Lung (tissue), 12 donors: ENCODE measurements around the gene POU6F2. TPM values are rescaled to one million over a fixed set of nuclear protein-coding genes. Genes with fewer than 3 reads are reported as not detected.

Experiments used
- ATAC-seq: fragments of 200-7000 bp; cut with Tn5 transposase; one replicate; pipeline ENCODE4 v1.9.1; 2020; ENCODE audit warnings: moderate number of reproducible peaks; ENCODE audit not compliant: insufficient read depth, low FRiP score
- DNase-seq, 3 donors: peaks; one replicate each; pipeline ENCODE4 v3.0.0-alpha.2; 2013 to 2017
- H3K27ac ChIP-seq, 2 donors: one replicate each; pipeline ENCODE4 v1.5.1; 2013; ENCODE audit warnings: mild to moderate bottlenecking in 2 of 2, moderate library complexity in 2 of 2, control low read depth in 1 of 2, inconsistent platforms in 1 of 2, low read depth in 1 of 2, low read length in 1 of 2
- H3K27me3 ChIP-seq, 3 donors: one replicate each; pipeline ENCODE4 v1.5.1; 2013; ENCODE audit warnings: low read length in 2 of 3; ENCODE audit not compliant: control insufficient read depth in 3 of 3, insufficient read depth in 3 of 3
- H3K36me3 ChIP-seq, 4 donors: one replicate each; pipeline ENCODE4 v1.5.1; 2013; ENCODE audit warnings: low read length in 4 of 4, mild to moderate bottlenecking in 1 of 4, moderate library complexity in 1 of 4; ENCODE audit not compliant: control insufficient read depth in 4 of 4, insufficient read depth in 4 of 4
- H3K4me1 ChIP-seq, 5 donors: one replicate each; pipeline ENCODE4 v1.5.1; 2013; ENCODE audit warnings: low read length in 5 of 5, mild to moderate bottlenecking in 2 of 5, moderate library complexity in 1 of 5; ENCODE audit not compliant: control insufficient read depth in 5 of 5, insufficient read depth in 5 of 5
- H3K4me3 ChIP-seq: one replicate; pipeline ENCODE4 v1.5.1; 2013; ENCODE audit warnings: mild to moderate bottlenecking, control low read depth, moderate library complexity
- H3K9ac ChIP-seq, 2 donors: one replicate each; pipeline ENCODE4 v1.5.1; 2013; ENCODE audit warnings: low read length in 2 of 2, control low read depth in 1 of 2; ENCODE audit not compliant: insufficient read depth in 1 of 2
- H3K9me3 ChIP-seq, 4 donors: one replicate each; pipeline ENCODE4 v1.5.1; 2013; ENCODE audit warnings: low read length in 3 of 4, mild to moderate bottlenecking in 1 of 4, moderate library complexity in 1 of 4; ENCODE audit not compliant: control insufficient read depth in 4 of 4, insufficient read depth in 3 of 4
- CTCF ChIP-seq: IDR thresholded peaks from 2 replicates; pipeline ENCODE4 v1.5.1; 2012; ENCODE audit warnings: mild to moderate bottlenecking; ENCODE audit errors: control extremely low read depth, extremely low read depth
- WGBS, 2 donors: extraction: QIAGEN DNeasy Blood & Tissue Kit; methylation state at CpG; one replicate each; pipeline ENCODE4 v1.1.7; 2013; 5-methylcytosine and 5-hydroxymethylcytosine counted together
- polyA plus RNA-seq, 2 donors: library from polyadenylated mRNA; stranded (reverse); fragments of 200-250 nt; gene quantifications; one replicate each; pipeline ENCODE4 v1.2.1, GENCODE V29; 2013
- total RNA-seq, 2 donors: library from RNA; depleted of rRNA in 1 of 2; stranded (reverse); fragments of >200 nt in 1 of 2; gene quantifications; one replicate each; pipeline ENCODE4 v1.2.1, GENCODE V29; 2014 to 2021
- donor health status: control.
- donor health status: control.
- donor health status: Bipolar disorder and iron deficiency.
- donor health status: healthy.
- donor health status: DM: yes; HTN: yes; CAD: no.

The POU6F2 gene
- total and polyA plus RNA-seq, 4 donors = 0.08 to 0.18 TPM; not detected in 2

- Histone ChIP-seq H3K36me3 (no peaks in the 10 kb centered on the region), H3K27ac (no peak overlapping the region), H3K9ac (no peak overlapping the region), H3K27me3 (no peaks in the 10 kb centered on the region), H3K4me1 (no peaks in the 10 kb centered on the region), H3K9me3 (no peaks in the 10 kb centered on the region), H3K4me3 (no peak overlapping the region)
- DNase-seq (no peak), ATAC-seq (no peak)
- WGBS, 2 donors = 84 to 93% methylated on average over 5 of the region's 5 CpGs
- TF ChIP-seq CTCF = no peak
Measured at GRCh38 chr7:39153113-39153512, 175.4 kb downstream of the POU6F2 start.

GRCh38 chr7:39153647-39154046 lies 175.9 kb downstream of the POU6F2 start:
- H3K27ac ChIP-seq = no peak overlapping the region
- ATAC-seq (no peak), DNase-seq (no peak)
- H3K36me3 ChIP-seq = no peaks in the 10 kb centered on the region
- no peak for TF ChIP-seq CTCF
- no peak overlapping the region for H3K4me3 ChIP-seq
- H3K27me3 ChIP-seq = no peaks in the 10 kb centered on the region
- H3K9me3 ChIP-seq = no peaks in the 10 kb centered on the region
- WGBS, 2 donors = 78 to 84% methylated on average over 5 of the region's 5 CpGs
- H3K4me1 ChIP-seq = no peaks in the 10 kb centered on the region
- no peak overlapping the region for H3K9ac ChIP-seq

- H3K27me3 ChIP-seq = no peaks in the 10 kb centered on the region
- H3K9me3 ChIP-seq = no peaks in the 10 kb centered on the region
- H3K27ac ChIP-seq = no peak overlapping the region
- ATAC-seq (no peak), DNase-seq (no peak)
- H3K4me1 ChIP-seq = no peaks in the 10 kb centered on the region
- H3K9ac ChIP-seq = no peak overlapping the region
- no peaks in the 10 kb centered on the region for H3K36me3 ChIP-seq
- WGBS, 2 donors = 86 to 93% methylated on average over 2 of the region's 2 CpGs
- no peak overlapping the region for H3K4me3 ChIP-seq
- TF ChIP-seq CTCF = no peak
Measured at GRCh38 chr7:39154815-39155214, 177.1 kb downstream of the POU6F2 start.

GRCh38 chr7:39158367-39158766 lies 180.7 kb downstream of the POU6F2 start:
- Histone ChIP-seq H3K27ac (no peak overlapping the region), H3K4me1 (no peaks in the 10 kb centered on the region), H3K27me3 (no peaks in the 10 kb centered on the region), H3K36me3 (no peaks in the 10 kb centered on the region), H3K9me3 (no peaks in the 10 kb centered on the region), H3K4me3 (no peak overlapping the region), H3K9ac (no peak overlapping the region)
- no peak for ATAC-seq
- no peak for TF ChIP-seq CTCF
- no peak for DNase-seq
- WGBS, 2 donors = 81 to 100% methylated on average over 3 of the region's 3 CpGs
